ENCODE measurements around the gene MLIP.

MLIP gene

DNA sequence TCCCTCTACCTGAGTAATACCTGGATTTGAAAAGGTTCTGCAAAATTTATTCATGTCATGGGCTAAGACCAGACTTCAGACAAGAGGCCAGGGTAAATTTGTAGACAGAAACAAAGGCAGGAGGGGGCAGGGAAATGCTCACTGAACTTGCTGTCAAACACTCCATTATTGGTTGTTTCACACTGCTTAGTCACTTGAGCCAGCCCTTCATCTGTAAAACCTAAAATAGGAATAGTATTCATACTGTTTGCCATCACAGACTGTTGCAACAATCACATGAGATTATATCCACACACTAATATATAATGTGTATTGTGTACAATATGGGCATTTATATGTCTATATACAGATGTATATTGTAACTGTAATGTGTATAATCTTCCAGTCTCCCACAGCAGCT is 190.5 kb downstream of the MLIP start:
- H2BK120ac ChIP-seq (ENCODE audit: low read depth, low read length): no peak overlapping the region
- H3K4ac ChIP-seq (ENCODE audit: low read depth, low read length): no peak overlapping the region
- no peak overlapping the region for H4K5ac ChIP-seq (ENCODE audit: low read length)
- no peaks in the 10 kb centered on the region for H3K36me3 ChIP-seq (ENCODE audit: control insufficient read depth, insufficient read depth, low read length)
- H3K18ac ChIP-seq (ENCODE audit: low read length): no peak overlapping the region
- no peak overlapping the region for H2BK15ac ChIP-seq (replicated peaks; ENCODE audit: low read depth)
- no peak overlapping the region for H3K4me3 ChIP-seq (ENCODE audit: low read length)
- no peaks in the 10 kb centered on the region for H3K79me2 ChIP-seq (ENCODE audit: control insufficient read depth, insufficient read depth, low read length)
- no peaks in the 10 kb centered on the region for H3K4me1 ChIP-seq (ENCODE audit: control insufficient read depth, low read depth, low read length)
- H2BK5ac ChIP-seq (ENCODE audit: low read length): no peak overlapping the region
- no peak for DNase-seq
- no peak overlapping the region for H3K27ac ChIP-seq (ENCODE audit: low read depth, low read length)
- H3K9ac ChIP-seq (ENCODE audit: low read length): no peak overlapping the region
- no peak overlapping the region for H3K56ac ChIP-seq (ENCODE audit: low read length)
- H3K27me3 ChIP-seq (ENCODE audit: insufficient read depth, low read length, poor library complexity): no peaks in the 10 kb centered on the region
- H3K79me1 ChIP-seq (ENCODE audit: low read length): no peaks in the 10 kb centered on the region
- H2AK5ac ChIP-seq (ENCODE audit: low read length): no peak overlapping the region
- H3K4me2 ChIP-seq (ENCODE audit: low read length): no peak overlapping the region
- no peak overlapping the region for H3K23ac ChIP-seq (ENCODE audit: low read length)
- H4K8ac ChIP-seq (ENCODE audit: low read depth, low read length): no peak overlapping the region

DNA sequence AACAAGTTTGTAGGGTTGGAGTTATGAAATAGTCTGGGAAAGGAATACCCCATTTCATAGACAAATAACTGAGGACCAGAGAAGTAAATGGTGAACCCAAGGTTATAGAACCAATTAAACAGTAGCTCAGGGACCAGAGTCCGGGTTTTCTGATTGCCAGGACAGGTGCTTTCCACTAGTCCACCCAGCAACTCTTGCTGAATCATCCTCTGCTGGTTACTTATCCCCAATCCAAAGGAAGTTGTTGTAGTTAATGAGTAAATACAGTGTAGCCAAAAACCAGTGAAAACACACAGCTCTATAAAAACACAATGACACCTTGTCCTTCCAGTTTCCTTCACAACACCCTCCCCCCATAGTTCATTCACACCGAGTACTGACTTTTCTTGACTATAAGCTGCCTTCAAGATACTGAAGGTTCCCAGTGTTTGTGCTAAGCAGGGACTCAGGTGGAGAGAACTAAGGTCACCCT is 196.2 kb downstream of the MLIP start:
- Histone ChIP-seq H3K56ac (ENCODE audit: low read length) (no peak overlapping the region), H3K23ac (ENCODE audit: low read length) (no peak overlapping the region), H2BK120ac (ENCODE audit: low read depth, low read length) (no peak overlapping the region), H3K9ac (ENCODE audit: low read length) (no peak overlapping the region), H2AK5ac (ENCODE audit: low read length) (no peak overlapping the region), H4K8ac (ENCODE audit: low read depth, low read length) (no peak overlapping the region), H3K27ac (ENCODE audit: low read depth, low read length) (no peak overlapping the region), H3K27me3 (ENCODE audit: insufficient read depth, low read length, poor library complexity) (no peaks in the 10 kb centered on the region), H3K18ac (ENCODE audit: low read length) (no peak overlapping the region), H3K79me2 (ENCODE audit: control insufficient read depth, insufficient read depth, low read length) (no peaks in the 10 kb centered on the region), H3K36me3 (ENCODE audit: control insufficient read depth, insufficient read depth, low read length) (no peaks in the 10 kb centered on the region), H3K4ac (ENCODE audit: low read depth, low read length) (no peak overlapping the region), H2BK5ac (ENCODE audit: low read length) (no peak overlapping the region), H3K4me3 (ENCODE audit: low read length) (no peak overlapping the region), H3K4me2 (ENCODE audit: low read length) (no peak overlapping the region), H3K4me1 (ENCODE audit: control insufficient read depth, low read depth, low read length) (no peaks in the 10 kb centered on the region), H2BK15ac (replicated peaks; ENCODE audit: low read depth) (no peak overlapping the region), H4K5ac (ENCODE audit: low read length) (no peak overlapping the region), H3K79me1 (ENCODE audit: low read length) (no peaks in the 10 kb centered on the region)
- no CpG with 5 or more reads among the region's 2 CpGs for WGBS (ENCODE audit: extremely low coverage, insufficient coverage, low lambda C conversion rate)
- no peak for DNase-seq

DNA sequence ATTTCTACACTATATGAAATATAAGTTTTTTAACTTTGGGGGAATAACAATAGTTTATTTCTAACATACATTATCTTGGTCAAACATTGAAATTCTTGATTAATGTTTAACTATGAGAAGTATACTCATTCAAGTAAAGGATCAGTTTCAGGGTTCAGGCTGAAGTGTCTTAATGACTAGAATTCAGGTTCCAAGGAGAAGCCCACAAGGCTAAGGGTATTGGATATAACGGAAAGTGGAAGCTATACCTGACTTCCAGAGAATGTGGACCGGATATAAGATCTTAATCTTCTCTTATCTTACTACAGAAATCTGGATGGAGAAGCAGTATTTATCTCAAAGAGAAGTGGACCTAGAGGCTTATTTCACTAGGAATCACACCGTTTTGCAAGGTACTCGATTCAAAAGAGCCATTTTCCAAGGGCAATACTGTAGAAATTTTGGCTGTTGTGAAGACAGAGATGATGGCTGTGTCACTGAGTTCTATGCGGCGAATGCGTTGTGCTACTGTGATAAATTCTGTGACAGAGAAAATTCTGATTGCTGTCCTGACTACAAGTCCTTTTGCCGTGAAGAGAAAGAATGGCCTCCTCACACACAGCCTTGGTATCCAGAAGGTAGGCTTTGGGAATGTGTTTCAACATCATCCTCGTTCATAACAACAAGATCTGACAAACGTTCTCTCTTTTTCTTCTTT is 197.2 kb downstream of the MLIP start, which contains the start of gene TINAG:
TINAG (plus strand) TSS at position 153 of the 697 bp plus-strand sequence; CDS start at position 263, 110 bp downstream.
- Histone ChIP-seq H3K79me2 (ENCODE audit: control insufficient read depth, insufficient read depth, low read length) (no peaks in the 10 kb centered on the region), H3K4me1 (ENCODE audit: control insufficient read depth, low read depth, low read length) (no peaks in the 10 kb centered on the region), H3K27ac (ENCODE audit: low read depth, low read length) (no peak within 1 kb of the TSS), H3K18ac (ENCODE audit: low read length) (no peak within 1 kb of the TSS), H3K4me2 (ENCODE audit: low read length) (no peak within 1 kb of the TSS), H3K4me3 (ENCODE audit: low read length) (no peak within 1 kb of the TSS), H4K5ac (ENCODE audit: low read length) (no peak within 1 kb of the TSS), H3K4ac (ENCODE audit: low read depth, low read length) (no peak within 1 kb of the TSS), H2AK5ac (ENCODE audit: low read length) (no peak within 1 kb of the TSS), H3K79me1 (ENCODE audit: low read length) (no peaks in the 10 kb centered on the region), H3K36me3 (ENCODE audit: control insufficient read depth, insufficient read depth, low read length) (no peaks in the 10 kb centered on the region), H3K27me3 (ENCODE audit: insufficient read depth, low read length, poor library complexity) (no peaks in the 10 kb centered on the region), H3K56ac (ENCODE audit: low read length) (no peak within 1 kb of the TSS), H3K23ac (ENCODE audit: low read length) (no peak within 1 kb of the TSS), H2BK120ac (ENCODE audit: low read depth, low read length) (no peak within 1 kb of the TSS), H2BK15ac (replicated peaks; ENCODE audit: low read depth) (no peak within 1 kb of the TSS), H3K9ac (ENCODE audit: low read length) (no peak within 1 kb of the TSS), H2BK5ac (ENCODE audit: low read length) (no peak within 1 kb of the TSS), H4K8ac (ENCODE audit: low read depth, low read length) (no peak within 1 kb of the TSS)
- DNase-seq: no peak
- no CpG with 5 or more reads among the region's 10 CpGs for WGBS (ENCODE audit: extremely low coverage, insufficient coverage, low lambda C conversion rate)

DNA sequence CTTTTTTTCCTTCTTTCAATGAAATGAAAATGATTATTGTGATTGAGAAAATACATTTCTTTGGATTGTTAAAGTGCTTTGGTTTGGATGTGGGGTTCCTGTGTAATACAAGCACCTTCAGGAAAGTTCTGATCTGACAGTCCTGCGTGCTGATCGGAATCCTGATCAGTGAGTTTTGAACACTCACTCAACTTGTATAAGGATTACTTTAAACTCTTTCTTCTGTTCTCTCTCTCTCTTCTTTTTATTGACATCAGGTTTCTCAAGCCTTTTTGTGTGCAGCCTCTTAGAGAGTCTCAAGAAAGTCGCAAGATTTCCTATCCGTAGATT is 197.7 kb downstream of the MLIP start:
- H3K79me2 ChIP-seq (ENCODE audit: control insufficient read depth, insufficient read depth, low read length): no peaks in the 10 kb centered on the region
- no peak overlapping the region for H3K4me2 ChIP-seq (ENCODE audit: low read length)
- H3K56ac ChIP-seq (ENCODE audit: low read length): no peak overlapping the region
- no peak overlapping the region for H4K5ac ChIP-seq (ENCODE audit: low read length)
- no peak overlapping the region for H3K4me3 ChIP-seq (ENCODE audit: low read length)
- no peak overlapping the region for H2BK120ac ChIP-seq (ENCODE audit: low read depth, low read length)
- no peak overlapping the region for H3K23ac ChIP-seq (ENCODE audit: low read length)
- WGBS (ENCODE audit: extremely low coverage, insufficient coverage, low lambda C conversion rate): no CpG with 5 or more reads among the region's 4 CpGs
- no peak overlapping the region for H3K18ac ChIP-seq (ENCODE audit: low read length)
- no peak for DNase-seq
- no peaks in the 10 kb centered on the region for H3K36me3 ChIP-seq (ENCODE audit: control insufficient read depth, insufficient read depth, low read length)
- no peak overlapping the region for H2AK5ac ChIP-seq (ENCODE audit: low read length)
- no peak overlapping the region for H3K9ac ChIP-seq (ENCODE audit: low read length)
- no peaks in the 10 kb centered on the region for H3K79me1 ChIP-seq (ENCODE audit: low read length)
- no peak overlapping the region for H2BK5ac ChIP-seq (ENCODE audit: low read length)
- no peaks in the 10 kb centered on the region for H3K27me3 ChIP-seq (ENCODE audit: insufficient read depth, low read length, poor library complexity)
- H2BK15ac ChIP-seq (replicated peaks; ENCODE audit: low read depth): no peak overlapping the region
- H4K8ac ChIP-seq (ENCODE audit: low read depth, low read length): no peak overlapping the region
- no peaks in the 10 kb centered on the region for H3K4me1 ChIP-seq (ENCODE audit: control insufficient read depth, low read depth, low read length)
- H3K27ac ChIP-seq (ENCODE audit: low read depth, low read length): no peak overlapping the region
- H3K4ac ChIP-seq (ENCODE audit: low read depth, low read length): no peak overlapping the region

DNA sequence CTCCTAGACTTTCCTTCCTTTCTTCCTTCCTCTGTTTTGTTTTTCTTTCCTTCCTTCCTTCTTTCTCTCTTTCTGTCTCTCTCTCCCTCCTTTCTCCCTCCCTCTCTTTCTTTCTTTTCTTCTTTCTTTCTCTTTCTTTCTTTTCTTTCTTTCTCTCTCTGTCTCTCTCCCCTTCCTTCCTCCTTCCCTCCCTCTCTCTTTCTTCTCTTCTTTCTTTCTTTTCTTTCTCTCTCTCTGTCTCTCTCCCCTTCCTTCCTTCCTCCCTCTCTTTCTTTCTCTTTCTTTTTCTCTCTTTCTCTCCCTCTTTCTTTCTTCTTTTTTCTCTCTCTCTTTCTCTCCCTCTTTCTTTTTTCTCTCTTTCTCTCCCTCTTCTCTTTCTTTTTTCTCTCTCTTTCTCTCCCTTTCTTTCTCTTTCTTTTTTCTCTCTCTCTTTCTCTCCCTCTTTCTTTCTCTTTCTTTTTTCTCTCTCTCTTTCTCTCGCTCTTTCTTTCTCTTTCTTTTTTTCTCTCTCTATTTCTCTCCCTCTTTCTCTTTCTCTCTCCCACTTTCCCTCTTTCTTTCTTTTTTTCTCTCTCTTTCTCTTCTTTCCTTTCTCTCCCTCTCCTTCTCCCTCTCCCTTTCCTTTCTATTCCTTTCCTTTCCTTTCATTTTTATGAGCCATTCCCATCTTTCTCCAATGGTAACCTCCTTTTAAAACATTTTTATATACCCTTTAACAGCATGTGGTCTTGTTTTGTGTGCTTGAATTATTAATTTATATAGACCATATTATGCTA is 199.3 kb downstream of the MLIP start:
- Histone ChIP-seq H4K5ac (ENCODE audit: low read length) (no peak overlapping the region), H3K9ac (ENCODE audit: low read length) (no peak overlapping the region), H3K56ac (ENCODE audit: low read length) (no peak overlapping the region), H3K27me3 (ENCODE audit: insufficient read depth, low read length, poor library complexity) (no peaks in the 10 kb centered on the region), H4K8ac (ENCODE audit: low read depth, low read length) (no peak overlapping the region), H3K23ac (ENCODE audit: low read length) (no peak overlapping the region), H3K4me3 (ENCODE audit: low read length) (no peak overlapping the region), H3K18ac (ENCODE audit: low read length) (no peak overlapping the region), H3K79me2 (ENCODE audit: control insufficient read depth, insufficient read depth, low read length) (no peaks in the 10 kb centered on the region), H3K79me1 (ENCODE audit: low read length) (no peaks in the 10 kb centered on the region), H3K4me1 (ENCODE audit: control insufficient read depth, low read depth, low read length) (no peaks in the 10 kb centered on the region), H2BK120ac (ENCODE audit: low read depth, low read length) (no peak overlapping the region), H3K4me2 (ENCODE audit: low read length) (no peak overlapping the region), H3K27ac (ENCODE audit: low read depth, low read length) (no peak overlapping the region), H2AK5ac (ENCODE audit: low read length) (no peak overlapping the region), H2BK15ac (replicated peaks; ENCODE audit: low read depth) (no peak overlapping the region), H3K4ac (ENCODE audit: low read depth, low read length) (no peak overlapping the region), H3K36me3 (ENCODE audit: control insufficient read depth, insufficient read depth, low read length) (no peaks in the 10 kb centered on the region), H2BK5ac (ENCODE audit: low read length) (no peak overlapping the region)
- WGBS (ENCODE audit: extremely low coverage, insufficient coverage, low lambda C conversion rate): no CpG with 5 or more reads among the region's 1 CpG
- no peak for DNase-seq
